Measurements from ENCODE around the gene TNNT1.

TNNT1 gene

GRCh38 chr19:55088021-55088451 is 61.0 kb downstream of the TNNT1 start:
- peaks cover 24% of the 10 kb centered on the region for H3K36me3 ChIP-seq (ENCODE audit: insufficient read depth, low read length)
- H3K4me2 ChIP-seq (ENCODE audit: insufficient read depth, low read length) = no peak overlapping the region
- DNase-seq = no peak

GRCh38 chr19:55087542-55087901 is 61.5 kb downstream of the TNNT1 start:
- no peaks in the 10 kb centered on the region for H3K4me1 ChIP-seq (ENCODE audit: insufficient read depth, low read length)
- peaks cover 13% of the 10 kb centered on the region for H4K20me1 ChIP-seq (ENCODE audit: insufficient read depth, low read length)
- H3K4me3 ChIP-seq (ENCODE audit: low read depth in 1 of 2, low read length in 2 of 2) = no peak overlapping the region
- H3K9ac ChIP-seq (ENCODE audit: low read depth, low read length) = no peak overlapping the region
- no peak overlapping the region for H3K4me2 ChIP-seq (ENCODE audit: insufficient read depth, low read length)
- H3K9me3 ChIP-seq (ENCODE audit: insufficient read depth, low read length, severe bottlenecking) = no peaks in the 10 kb centered on the region
- no peaks in the 10 kb centered on the region for H3K27me3 ChIP-seq (ENCODE audit: insufficient read depth, low read length, poor library complexity)
- H3K79me2 ChIP-seq (ENCODE audit: insufficient read depth, low read length) = no peaks in the 10 kb centered on the region
- DNase-seq (no peak), ATAC-seq (ENCODE audit: insufficient read depth, low read depth) (no peak)
- peaks cover 20% of the 10 kb centered on the region for H3K36me3 ChIP-seq (ENCODE audit: insufficient read depth, low read length)
- no peak overlapping the region for H2AFZ ChIP-seq (ENCODE audit: low read depth, low read length)
- no peak overlapping the region for H3K27ac ChIP-seq (ENCODE audit: low read length)
- TF ChIP-seq EZH2 (IDR thresholded peaks at IDR 0.05; ENCODE audit: borderline replicate concordance, low read depth, low read length, severe bottlenecking) (no peak), CTCF (IDR thresholded peaks at IDR 0.05; ENCODE audit: borderline replicate concordance, extremely low read depth, low read length, poor library complexity, severe bottlenecking) (no peak)

More at GRCh38 chr19:55088021-55088451, 61.0 kb downstream of the TNNT1 start:
- H2AFZ ChIP-seq (ENCODE audit: low read depth, low read length) = no peak overlapping the region
- H4K20me1 ChIP-seq (ENCODE audit: insufficient read depth, low read length) = peaks cover 13% of the 10 kb centered on the region
- H3K4me1 ChIP-seq (ENCODE audit: insufficient read depth, low read length) = no peaks in the 10 kb centered on the region
- no peak for ATAC-seq (ENCODE audit: insufficient read depth, low read depth)
- H3K9ac ChIP-seq (ENCODE audit: low read depth, low read length) = no peak overlapping the region
- no peak overlapping the region for H3K27ac ChIP-seq (ENCODE audit: low read length)
- TF ChIP-seq EZH2 (IDR thresholded peaks at IDR 0.05; ENCODE audit: borderline replicate concordance, low read depth, low read length, severe bottlenecking) = no peak
- no peak for TF ChIP-seq CTCF (IDR thresholded peaks at IDR 0.05; ENCODE audit: borderline replicate concordance, extremely low read depth, low read length, poor library complexity, severe bottlenecking)
- H3K27me3 ChIP-seq (ENCODE audit: insufficient read depth, low read length, poor library complexity) = no peaks in the 10 kb centered on the region
- no peaks in the 10 kb centered on the region for H3K79me2 ChIP-seq (ENCODE audit: insufficient read depth, low read length)
- H3K4me3 ChIP-seq (ENCODE audit: low read depth in 1 of 2, low read length in 2 of 2) = no peak overlapping the region
- H3K9me3 ChIP-seq (ENCODE audit: insufficient read depth, low read length, severe bottlenecking) = no peaks in the 10 kb centered on the region

- no peak for TF ChIP-seq EZH2 (IDR thresholded peaks at IDR 0.05; ENCODE audit: borderline replicate concordance, low read depth, low read length, severe bottlenecking)
- TF ChIP-seq CTCF (IDR thresholded peaks at IDR 0.05; ENCODE audit: borderline replicate concordance, extremely low read depth, low read length, poor library complexity, severe bottlenecking) = no peak
- Histone ChIP-seq H3K4me1 (ENCODE audit: insufficient read depth, low read length) (no peaks in the 10 kb centered on the region), H3K9me3 (ENCODE audit: insufficient read depth, low read length, severe bottlenecking) (no peaks in the 10 kb centered on the region), H3K9ac (ENCODE audit: low read depth, low read length) (no peak overlapping the region), H3K27ac (ENCODE audit: low read length) (no peak overlapping the region), H3K79me2 (ENCODE audit: insufficient read depth, low read length) (no peaks in the 10 kb centered on the region), H3K4me2 (ENCODE audit: insufficient read depth, low read length) (no peak overlapping the region), H3K4me3 (ENCODE audit: low read depth in 1 of 2, low read length in 2 of 2) (no peak overlapping the region), H2AFZ (ENCODE audit: low read depth, low read length) (no peak overlapping the region), H3K27me3 (ENCODE audit: insufficient read depth, low read length, poor library complexity) (no peaks in the 10 kb centered on the region), H4K20me1 (ENCODE audit: insufficient read depth, low read length) (peaks cover 13% of the 10 kb centered on the region), H3K36me3 (ENCODE audit: insufficient read depth, low read length) (peaks cover 14% of the 10 kb centered on the region)
- DNase-seq (no peak), ATAC-seq (ENCODE audit: insufficient read depth, low read depth) (no peak)
These were observed 62.1 kb downstream of the TNNT1 start for GRCh38 chr19:55086730-55087541.
